NCI-H1105 treated with DMSO at 0.1 percent for 48 hours (cell line): ENCODE measurements around the gene EDC4.
"Not testable (repeated sequence)": the region's sequence is repeated elsewhere in the genome, so short reads cannot be mapped to it uniquely, and the experiment has no call there.

Experiments
- DNase-seq: peaks from one replicate; lab custom pipeline; 2025; lab: John Stamatoyannopoulos, UW

Gene EDC4

DNA sequence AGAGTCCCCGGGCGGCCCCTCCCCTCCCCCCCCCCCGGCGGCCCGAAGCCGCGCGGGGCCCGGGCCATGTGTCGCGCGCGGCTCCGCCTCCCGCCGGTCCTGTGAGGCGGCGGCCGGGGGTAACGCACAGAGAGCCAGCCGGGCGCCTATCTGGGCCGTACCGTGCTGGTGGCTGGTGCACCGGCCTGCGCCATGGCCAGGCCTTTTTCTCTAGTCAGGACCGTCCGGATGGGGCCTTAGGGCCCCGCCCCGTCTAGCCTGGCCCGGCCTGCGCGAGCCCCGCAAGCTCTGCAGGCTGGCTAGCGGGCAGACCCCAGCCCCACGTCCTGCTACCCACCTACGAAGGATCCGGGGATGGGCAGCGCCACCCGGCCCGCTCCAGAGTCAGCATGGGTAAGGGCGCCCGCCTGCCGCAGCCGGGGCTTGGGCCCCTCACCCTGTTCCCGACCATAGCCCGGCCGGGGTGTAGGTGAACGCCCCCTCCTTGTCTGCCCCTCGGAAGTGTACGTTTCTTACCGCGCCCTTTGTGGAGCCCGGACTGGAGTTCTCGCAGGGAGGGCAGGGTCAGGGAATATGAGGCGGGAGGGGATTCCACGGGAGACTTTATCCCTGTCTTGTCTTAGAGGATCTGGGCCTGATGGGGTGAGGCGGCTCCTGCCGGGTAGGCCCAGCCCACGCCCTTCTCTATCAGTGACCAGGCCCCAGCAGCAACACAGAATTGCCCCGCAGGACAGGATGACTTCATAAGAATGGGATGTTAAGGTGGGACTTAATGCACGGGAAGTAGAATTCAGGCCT, 25.6 kb upstream of the EDC4 start, which contains the start of gene CENPT:
Gene CENPT, minus strand, starts transcription at position 630 of the 798 bp plus-strand sequence. CDS start 13,834 bp downstream, outside the sequence.
- no peak for DNase-seq

DNA sequence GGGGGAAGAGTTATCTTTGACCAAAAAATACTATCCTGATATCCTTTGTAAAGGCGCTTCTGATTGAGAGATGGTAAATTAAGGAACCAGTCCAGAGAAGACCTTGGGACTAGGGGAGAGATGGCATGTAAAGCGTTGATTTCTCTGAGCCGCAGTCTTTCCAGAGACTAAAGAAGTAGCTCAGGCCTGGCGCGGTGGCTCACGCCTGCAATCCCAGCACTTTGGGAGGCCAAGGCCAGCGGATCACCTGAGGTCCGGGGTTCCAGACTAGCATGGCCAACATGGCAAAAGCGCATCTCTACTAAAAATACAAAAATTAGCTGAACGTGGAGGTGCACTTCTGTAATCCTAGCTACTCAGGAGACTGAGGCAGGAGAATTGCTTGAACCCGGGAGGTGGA, 24.7 kb upstream of the EDC4 start:
- no peak for DNase-seq

DNA sequence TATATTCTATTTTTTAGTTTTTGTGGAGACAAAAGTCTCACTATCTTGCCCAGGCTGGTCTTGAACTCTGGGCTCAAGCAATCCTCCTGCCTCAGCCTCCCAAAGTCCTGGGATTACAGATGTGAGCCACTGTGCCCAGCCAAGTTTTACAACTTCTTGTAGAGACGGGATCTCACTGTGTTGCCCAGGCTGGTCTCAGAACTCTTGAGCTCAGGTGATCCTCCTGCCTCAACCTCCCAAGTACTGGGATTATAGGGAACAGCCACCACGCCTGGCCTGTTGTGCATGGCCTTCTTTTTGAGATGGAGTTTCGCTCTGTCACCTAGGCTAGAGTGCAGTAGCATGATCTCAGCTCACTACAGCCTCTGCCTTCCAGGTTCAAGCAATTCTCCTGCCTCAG, 19.2 kb upstream of the EDC4 start:
- DNase-seq = no peak

DNA sequence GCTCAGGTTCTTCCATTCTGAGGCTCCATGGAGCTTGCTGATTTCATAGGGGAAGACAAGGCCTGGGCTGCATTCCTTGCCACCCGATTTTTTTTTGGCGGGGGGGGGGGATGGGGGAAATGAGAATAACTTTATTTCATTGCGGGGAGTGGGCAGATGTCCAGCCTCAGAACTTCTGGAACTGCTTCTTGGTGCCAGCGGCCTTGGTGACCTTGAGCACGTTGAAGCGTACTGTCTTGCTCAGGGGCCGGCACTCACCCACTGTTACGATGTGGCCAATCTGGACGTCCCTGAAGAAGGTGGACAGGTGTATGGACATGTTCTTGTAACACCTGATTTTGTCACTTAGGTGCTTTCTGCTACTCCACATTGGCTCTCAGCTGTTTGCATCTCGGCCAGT, 17.1 kb upstream of the EDC4 start:
- no peak for DNase-seq

DNA sequence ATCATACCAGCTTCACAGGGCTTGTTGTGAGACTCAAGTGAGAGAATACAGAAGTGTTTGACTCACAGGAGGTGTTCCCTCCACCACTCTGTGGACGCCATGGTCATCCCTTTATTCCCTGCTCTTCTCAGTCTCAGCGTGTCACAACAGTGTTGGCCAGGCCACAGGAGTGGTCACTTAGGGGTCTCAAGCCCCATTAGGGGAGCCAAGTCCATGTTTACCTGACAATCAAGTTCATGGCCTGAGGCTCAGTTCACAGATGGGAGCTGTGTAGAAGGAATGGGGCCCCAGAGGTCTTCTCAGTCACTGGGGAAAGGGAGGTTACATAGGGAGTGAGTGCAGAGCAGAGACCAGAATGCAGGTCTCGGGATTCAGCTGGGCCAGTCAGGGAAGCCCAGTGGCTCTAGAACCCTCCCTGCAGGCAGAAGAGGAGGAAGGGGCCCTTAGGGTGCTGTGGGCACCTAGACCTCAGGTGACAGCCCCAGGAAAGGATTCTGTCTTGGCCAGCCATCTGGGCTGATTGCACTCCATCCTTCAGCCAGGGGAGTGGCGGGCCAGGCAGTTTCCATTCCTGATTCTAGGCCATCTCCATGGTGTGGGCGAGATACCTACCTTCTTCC, 15.8 kb upstream of the EDC4 start:
- DNase-seq = no peak

DNA sequence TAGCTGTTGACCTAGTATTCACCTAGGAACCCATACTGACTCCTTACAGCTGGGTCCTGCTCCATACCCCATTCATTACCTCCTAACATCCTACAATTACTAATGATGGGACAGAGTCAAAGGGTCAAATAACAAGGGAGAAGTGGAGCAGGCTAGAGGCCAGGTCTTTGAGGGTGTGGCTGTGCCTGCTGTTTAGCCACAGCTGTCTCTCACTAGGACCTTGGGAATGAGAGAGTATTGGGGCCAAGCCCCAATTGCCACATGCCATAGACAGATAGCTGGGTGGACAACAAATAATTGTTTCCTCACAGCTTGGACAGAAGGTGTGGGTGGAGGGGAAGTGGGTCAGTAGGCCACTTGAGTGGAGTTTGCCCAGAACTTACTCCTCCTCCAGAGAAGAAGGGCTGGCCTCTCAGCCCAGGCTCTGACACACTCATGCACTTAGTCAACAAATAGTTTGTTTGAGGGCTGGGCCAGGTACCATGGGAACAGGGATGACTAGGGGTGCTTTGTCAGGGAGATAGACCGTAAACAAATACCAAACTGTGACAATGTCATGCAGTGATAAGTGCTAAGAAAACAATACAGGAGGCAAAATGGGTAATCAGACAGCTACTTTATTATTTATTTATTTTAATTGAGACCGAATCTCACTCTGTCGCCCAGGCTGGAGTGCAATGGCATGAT, 15.2 kb upstream of the EDC4 start:
- DNase-seq = no peak

DNA sequence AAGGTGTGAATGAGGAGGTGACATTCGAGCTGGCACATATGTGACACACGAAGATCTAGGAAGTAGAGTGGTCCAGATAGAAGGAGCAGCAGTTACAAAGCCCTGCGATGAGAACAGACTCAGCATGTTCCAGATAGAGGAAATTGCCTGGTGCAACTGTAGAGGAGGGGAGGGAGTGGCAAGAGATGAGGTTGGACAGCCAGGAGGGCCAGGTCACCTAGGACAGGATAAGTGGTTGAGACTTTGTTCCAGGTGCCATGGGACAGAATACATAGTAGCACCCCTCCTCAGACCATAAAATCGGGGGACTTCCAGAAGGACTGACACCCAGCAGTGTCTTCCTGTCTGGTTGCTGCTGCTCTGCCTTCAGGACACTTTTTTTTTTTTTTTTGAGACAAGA, 14.4 kb upstream of the EDC4 start:
- DNase-seq = no peak

DNA sequence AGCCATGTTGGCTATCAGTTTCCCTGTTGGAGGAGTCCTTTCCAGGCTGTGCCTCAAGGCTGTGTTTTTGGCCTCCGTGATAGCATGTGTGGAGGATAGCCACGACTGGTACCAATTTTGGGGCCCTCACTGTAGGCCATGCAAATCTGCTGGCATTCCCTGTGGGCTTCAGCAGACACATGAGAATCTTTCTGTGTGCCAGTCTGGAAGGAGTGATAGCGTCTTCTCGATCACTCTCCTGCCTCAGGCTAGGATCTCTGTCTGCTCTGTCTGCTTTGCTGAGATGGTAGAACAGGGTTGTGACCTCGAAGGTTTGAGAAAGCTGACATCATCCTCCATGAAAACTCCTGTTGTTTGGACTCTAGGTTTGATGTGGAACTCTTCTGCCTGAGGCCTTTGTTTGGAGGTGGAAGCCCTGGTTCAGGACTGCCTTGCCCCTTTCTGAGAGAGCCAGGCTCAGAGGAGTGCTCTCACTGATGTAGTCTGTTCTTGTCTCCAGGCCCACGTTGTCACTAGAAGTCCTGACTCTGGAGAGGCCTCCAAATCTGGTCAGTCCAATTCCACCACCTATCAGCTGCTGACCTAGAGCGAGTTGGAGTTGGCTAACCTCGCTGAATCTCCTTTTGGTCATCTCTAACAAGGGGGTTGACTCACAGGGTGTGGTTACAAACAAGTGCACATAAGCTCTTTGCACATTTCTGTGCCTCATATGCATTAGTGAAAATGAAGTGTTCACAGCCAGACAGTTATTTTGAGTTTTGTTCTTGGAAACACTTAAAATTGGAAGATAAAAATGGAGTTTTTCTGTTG, 12.1 kb upstream of the EDC4 start:
- no peak for DNase-seq

DNA sequence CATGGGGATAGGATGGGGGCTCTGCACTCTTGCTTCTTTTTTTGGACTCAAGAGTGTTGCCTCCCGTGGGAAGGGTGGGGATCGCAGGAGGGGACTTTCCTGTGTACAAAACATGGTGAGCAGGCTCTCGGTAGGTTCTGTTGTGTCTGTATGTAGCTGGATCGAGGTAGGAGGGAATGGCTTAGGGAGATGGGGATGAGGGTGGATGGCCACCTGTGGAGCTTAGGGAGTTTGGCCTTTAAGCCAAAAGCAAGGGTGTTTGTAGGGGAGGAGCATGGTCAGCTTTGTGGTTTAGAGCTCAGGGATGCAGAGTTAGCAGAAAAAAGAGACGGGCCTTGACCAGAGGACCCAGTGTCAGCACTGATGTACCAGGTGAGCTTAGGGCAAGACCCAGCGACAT, 11.0 kb upstream of the EDC4 start:
- DNase-seq = no peak

DNA sequence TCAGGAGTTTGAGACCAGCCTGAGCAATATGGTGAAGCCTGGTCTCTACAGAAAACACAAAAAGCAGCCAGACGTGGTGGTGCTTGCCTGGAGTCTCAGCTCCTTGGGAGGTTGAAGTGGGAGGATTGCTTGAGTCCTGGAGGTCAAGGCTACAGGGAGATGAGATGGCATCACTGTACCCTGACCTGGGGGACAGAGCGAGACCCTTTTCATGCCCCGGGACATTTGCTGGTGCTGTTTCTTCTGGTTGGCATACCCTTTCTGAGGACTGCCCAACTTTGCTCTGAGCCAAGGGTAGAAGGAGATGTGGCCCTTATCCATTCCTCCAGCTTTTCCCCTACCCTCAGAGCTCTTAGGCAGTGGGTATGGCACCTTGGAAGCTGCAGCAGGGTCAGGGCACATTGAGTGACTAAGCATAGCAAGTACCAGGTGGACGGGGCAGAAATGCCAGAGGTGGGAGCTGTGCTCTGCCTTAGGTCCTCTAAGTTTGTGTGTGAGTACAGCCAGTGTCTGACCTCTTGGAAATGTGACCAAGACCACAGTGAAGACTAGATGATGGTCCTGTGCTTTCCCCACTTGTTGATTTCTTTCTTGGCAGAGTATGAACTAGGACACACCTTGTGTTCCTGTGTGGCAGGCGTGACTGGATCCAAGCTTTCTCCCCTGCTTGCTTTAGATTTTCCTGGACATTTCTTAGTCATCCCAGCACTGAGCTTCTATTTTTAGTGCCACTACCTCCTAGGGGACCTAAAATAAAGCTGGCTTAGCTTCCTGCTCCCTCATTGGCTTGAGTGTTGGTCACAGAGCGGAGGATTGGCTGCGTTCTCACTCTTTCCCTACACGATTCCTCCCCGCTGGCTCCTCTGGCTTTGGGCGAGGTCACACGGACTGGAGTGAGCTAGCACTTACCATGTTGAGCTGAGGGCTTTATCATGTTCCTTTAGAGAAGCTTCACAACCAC, 9.9 kb upstream of the EDC4 start:
- DNase-seq = no peak

DNA sequence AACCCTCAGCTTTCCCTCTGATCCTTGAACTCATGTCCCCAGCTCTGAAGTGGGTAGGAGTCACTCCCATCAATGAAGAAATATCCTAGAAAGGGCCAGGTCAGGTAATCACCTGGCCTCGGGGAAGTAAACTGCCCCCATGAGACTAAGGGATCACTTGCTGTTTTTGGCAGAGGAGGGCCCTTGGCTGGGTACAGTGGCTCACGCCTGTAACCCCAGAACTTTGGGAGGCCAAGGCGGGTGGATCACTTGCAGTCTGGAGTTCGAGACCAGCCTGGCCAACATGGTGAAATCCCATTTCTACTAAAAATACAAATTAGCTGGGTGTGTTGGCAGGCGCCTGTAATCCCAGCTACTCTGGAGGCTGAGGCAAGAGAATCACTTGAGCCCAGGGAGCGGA, 8.8 kb upstream of the EDC4 start:
- not testable (repeated sequence) for DNase-seq

DNA sequence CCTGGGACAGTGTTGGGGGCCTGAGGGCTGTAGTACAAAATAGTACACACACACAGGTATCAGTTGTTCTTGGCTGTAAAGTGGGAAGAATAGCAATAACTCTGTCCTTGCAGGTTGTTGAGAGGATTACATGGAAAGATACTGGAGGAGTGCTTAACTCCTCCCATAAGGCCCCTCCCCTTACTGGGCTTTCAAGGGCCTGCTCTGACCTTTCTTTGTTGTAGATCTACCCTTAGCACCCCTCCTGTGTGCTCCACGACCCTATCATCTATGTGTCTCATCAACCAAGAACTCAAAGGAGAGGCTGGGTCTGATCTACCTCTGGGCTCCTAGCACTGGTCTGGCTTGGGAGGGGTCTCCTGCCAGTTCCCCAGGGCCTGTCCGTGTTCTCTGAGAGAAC, 8.3 kb upstream of the EDC4 start:
- DNase-seq = no peak

DNA sequence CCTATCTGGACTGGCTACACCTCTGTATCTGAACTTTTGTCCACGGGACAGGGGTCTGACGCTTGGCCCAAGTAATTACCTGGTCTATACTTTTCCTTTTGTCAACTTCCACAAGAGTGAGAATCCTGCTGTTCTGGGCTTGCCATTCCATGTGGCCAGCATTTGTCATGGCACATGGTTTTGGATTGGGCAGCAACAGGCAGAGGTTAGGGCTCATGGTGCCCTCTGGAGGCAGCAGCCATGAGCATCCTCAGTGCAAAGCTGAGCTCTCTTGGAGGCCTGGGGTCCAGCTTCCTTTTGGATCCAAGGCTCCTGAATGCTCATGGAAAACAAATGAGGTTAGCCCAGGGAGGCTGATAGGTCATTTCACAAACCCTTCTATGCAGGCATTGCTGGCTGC, 7.5 kb upstream of the EDC4 start:
- no peak for DNase-seq

DNA sequence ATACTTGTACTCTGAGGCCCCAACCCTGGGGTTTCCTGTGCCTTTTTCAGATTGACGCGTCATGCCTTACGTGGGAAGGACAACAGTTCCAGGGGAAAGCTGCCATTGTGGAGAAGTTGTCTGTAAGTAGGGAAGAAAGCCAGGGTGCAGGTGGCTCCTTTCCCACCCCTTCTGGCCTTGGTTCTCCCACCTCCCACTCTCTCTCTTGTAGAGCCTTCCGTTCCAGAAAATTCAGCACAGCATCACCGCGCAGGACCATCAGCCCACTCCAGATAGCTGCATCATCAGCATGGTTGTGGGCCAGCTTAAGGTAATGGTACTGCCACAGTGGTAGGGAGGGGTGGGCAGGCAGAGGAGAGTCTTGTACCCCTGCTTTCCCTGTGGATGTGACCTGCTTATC, 4.6 kb upstream of the EDC4 start:
- DNase-seq = no peak

DNA sequence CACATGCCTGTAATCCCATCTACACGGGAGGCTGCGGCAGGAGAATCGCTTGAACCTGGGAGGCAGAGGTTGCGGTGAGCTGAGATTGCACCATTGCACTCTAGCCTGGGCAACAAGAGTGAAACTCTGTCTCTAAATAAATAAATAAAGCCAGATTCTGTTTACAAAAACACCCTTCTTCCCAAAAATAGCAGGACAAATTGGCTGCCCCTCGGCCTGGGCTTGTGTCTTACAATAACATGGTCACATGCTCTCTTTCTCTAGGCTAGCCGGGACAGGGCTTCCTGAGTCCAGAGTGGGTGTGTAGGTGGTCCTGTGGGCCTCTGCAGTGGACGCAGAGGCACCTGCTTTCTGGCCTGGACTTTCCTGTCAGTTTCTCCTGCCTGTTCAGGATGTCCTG, 3.2 kb upstream of the EDC4 start:
- no peak for DNase-seq

DNA sequence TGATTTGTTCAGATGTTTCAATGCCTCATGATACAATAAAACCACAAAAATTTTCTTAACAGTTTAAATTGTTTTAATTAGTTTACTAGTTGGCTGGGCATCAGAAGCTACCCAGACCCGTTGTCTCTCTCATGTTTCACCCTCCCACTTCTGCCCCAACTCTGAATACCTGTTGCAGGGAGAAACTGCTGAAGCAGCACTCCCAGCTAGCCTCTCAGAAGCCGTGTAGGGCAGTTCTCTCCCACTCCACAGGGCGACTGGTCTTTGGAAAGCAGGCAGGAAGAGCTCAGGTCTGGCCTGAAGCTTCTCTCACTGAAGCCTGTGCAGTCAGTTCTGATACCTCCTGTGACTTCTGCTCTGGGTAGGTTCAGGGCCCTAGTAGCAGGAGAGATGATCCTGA, 1.6 kb upstream of the EDC4 start:
- no peak for DNase-seq

DNA sequence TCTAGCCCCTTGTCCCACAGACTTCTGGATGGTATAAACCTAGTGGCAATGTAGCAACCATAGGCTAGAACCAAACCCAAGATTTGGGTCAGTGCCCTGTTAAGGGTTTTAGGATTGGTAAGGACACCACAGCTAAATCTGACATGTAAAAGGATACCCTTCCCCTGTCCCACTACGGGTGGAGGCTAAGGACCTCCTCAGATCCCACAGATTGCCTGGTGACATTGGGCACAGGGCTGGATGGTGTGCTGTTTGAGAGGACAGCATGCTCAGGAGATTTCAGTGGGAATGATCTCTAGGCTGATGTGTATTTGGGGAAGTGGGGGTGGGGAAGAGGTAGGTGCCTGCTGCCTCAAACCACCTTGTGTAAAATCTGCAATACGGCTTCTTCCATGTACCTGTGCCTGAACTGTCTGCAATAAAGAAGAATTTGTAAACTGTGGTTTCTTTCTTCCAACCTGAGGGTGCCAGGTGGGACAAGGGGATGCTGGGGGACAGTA, 671 bp upstream of the EDC4 start:
- DNase-seq = no peak

DNA sequence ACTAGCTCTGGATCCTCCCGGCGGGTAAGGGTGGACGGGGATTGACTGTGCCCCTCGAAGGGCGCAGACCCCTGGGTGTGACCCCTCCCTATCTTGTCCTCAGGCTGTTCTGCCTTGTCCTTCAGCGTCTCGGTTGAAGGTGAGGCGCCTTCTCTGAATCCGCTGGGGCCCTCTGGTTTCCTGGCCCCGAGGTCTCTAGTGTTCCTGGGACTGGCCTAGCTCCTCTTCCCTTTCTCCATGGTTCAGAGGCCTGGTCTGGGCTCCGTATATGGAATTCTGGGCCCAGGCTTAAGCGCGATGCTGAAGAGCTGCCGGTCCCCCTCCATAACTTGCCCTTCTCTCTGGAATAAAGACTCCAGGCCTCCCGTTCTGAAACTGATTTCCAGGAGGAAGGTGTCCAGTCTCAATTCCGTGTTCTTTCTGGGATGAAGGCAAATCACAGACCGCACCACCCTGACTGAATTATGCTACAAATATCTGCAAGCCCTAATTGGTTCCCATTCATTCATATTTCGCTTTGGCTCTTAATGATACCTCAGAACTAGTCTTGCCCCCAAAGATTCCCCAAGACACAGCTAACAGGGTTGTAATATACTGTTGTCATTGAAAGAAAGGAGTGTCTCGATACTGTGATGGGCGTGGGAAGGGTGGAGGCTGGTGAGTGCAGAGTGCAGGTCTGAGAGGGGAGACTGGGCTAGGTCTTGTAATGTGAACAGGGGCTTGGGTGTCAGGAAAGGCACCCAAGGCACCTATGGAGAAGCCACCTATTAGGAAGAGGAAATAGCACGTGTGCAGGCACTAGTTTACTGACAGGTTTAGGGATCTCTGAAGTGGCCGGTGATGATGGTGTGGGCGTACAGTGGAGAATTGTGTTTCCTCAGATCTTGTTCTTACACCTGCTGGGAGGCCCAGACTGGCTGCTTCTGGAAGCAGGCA, 851 bp downstream of the EDC4 start:
- no peak for DNase-seq

DNA sequence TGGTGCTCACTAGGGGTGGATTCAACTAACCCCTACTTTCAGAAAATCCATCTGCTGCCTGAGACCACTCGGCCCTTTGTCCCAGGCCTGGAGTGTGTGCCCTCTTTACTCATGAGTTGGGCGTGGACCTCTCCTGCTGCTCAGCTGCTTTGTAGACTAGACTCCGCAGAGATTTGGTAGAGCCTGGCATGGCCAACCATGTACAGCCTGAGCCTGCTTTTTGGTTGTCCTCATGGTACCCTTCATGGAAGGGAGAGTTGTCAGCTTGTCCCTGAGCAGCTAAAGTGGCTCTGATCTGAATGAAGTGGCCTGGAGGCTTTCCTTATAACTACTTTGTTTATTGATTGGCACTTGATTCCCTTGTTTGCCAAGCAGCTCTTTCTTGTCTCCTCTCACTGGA, 1.5 kb downstream of the EDC4 start:
- DNase-seq = no peak

DNA sequence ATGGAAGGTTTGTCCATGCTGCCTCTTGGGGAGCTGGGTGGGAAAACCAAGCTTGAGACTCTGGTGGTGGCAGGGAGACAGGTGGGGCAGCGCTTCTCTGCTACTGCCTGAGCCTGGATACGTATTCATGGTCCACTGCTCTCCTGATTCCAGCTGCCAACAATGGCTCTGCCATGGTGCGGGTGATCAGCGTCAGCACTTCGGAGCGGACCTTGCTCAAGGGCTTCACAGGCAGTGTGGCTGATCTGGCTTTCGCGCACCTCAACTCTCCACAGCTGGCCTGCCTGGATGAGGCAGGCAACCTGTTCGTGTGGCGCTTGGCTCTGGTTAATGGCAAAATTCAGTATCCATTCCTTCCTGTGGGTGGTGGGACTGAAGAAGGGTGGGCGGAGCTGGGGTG, 4.2 kb downstream of the EDC4 start:
- no peak for DNase-seq
